Inferior parietal cortex (tissue), 1 donor: Measurements from ENCODE around the gene EFCAB11.

ENCODE experiments used
- DNase-seq: peaks from one replicate; pipeline ENCODE4 v3.0.0-alpha.2; 2016; ENCODE audit errors: extremely low spot score

Gene EFCAB11

DNA sequence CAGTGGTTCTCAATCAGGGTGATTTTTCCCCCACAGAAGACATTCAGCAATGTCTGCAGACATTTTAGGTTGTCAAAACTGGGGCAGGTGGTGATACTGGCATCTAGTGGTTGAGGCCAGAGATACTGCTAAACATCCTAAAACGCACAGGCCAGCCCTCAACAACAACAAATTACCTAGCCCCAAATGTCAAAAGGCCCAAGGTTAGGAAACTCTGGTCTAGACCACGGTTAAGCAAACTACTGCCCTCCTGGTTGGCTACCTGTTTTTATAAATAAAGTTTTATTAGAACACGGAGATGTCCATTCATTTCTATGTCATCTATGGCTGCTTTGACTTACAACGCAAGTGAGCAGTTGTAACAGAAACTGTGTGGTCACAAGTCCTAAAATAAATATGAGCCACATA lies 186.7 kb downstream of the EFCAB11 start:
- no peak for DNase-seq

DNA sequence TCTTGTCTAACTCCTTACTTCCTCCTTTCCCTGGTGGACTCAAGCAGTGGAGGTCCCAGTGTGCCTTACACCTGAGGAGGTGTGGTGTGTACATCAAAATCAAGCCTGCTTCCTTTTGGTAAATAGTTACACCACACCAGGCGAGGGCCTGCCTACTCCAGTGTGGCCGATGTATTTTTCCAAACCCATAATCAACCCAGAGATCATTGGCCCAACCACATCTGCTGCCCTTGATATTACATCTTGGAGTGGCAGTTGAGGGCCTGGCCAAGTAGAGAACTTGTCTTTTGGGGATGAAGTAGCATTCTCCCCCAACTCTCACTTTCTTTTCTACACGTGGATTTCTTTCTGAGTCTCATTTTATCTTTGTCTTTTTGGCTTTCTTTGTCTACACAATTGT lies 187.4 kb downstream of the EFCAB11 start:
- DNase-seq = no peak

DNA sequence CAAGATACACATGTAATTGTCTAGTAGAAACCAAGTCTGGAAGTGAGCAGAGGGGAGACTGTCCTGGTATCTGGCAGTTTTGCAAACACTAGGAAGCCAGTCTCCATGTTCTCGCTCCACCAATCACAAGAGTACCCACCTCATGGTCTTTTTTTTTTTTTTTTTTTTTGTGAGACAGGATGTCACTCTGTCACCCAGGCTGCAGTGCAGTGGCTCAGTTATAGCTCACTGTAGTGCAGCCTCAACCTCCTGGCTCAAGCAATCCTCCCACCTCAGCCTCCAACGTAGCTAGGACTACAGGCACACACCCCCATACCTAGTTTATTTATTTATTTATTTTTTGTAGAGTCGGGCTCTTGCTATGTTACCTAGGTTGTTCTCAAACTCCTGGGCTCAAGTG lies 189.2 kb downstream of the EFCAB11 start:
- DNase-seq = no peak

DNA sequence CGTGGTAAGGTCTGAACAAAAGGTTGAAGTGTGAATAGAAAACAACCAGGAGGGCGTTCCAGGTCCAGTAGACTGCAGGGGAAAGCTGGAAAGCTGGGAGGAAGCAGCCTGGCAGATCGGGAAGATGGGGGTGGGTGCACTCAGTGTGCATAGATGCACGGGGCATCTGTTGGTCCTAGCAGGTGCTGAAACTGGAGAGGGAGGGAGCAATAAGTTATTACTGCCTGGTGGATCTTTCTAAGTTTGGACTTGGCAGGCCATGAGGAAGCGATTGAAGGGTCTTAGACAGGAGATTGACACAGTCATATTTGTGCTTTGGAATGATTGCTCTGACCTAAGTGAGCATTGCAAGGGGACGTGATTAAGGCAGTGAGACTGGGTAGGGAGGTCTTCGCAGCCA lies 194.4 kb downstream of the EFCAB11 start:
- no peak for DNase-seq

DNA sequence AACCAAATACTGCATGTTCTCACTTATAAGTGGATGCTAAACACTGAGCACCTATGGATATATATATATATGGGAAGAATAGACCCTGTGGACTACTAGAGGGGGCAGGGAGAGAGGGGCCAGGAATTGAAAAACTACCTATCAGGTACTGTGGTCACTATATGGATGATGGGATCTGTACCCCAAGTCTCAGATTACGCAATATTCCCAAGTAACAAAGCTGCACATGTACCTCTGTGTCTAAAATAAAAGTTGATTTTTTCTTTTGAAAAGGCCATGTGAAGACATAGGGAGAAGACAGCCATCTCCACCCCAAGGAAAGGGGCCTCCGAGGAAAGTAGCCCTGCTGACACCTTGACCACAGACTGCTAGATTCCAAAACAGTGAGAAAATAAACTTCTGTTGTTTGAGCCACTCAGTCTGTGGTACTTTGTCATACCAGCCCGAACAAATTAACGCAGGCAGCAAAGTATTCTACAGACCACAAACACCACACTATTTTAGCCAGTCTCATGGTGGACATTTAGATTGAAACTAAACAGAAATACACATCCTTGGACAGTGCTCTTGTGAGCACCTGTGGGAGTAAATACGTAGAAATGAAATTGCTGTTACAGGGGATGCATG lies 197.1 kb downstream of the EFCAB11 start:
- DNase-seq = no peak

DNA sequence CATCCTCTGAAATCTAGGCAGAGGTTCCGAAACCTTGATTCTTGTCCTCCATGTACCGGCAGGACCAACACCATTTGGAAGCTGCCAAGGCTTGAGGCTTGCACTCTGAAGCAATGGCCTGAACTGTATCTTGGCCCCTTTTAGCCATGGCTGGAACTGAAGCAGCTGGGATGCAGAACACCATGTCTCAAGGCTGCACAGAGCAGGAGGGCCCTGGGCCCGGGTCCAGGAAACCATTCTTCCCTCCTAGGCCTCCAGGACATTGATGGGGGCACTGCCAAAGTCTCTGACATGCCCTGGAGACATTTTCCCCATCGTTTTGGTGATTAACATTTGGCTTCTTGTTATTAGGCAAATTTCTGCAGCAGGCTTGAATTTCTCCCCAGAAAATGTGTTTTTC lies 198.7 kb downstream of the EFCAB11 start:
- DNase-seq = no peak

DNA sequence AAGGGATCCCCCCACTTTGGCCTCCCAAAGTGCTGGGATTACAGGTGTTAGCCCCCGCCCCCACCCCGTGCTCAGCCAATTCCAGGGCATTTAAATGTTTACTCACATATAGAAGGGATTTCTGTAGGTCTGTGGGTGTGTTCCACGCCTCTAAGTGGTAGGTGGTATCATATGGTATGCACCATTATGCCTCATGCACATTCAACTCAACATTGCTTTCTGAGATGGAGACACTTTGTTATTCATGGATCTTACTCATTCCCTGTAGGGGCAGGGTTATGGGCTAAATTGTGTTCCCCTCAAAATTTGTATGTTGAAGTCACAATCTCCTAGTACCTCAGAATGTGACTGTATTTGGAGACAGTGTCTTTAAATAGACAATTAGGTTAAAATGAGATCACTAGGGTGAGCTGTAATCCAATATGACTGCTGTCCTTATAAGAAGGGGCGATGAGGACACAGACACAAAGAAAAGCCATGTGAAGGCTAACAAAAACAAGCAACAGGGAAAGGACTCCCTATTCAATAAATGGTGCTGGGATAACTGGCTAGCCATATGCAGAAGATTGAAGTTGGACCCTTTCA lies 200.6 kb downstream of the EFCAB11 start:
- DNase-seq = no peak

DNA sequence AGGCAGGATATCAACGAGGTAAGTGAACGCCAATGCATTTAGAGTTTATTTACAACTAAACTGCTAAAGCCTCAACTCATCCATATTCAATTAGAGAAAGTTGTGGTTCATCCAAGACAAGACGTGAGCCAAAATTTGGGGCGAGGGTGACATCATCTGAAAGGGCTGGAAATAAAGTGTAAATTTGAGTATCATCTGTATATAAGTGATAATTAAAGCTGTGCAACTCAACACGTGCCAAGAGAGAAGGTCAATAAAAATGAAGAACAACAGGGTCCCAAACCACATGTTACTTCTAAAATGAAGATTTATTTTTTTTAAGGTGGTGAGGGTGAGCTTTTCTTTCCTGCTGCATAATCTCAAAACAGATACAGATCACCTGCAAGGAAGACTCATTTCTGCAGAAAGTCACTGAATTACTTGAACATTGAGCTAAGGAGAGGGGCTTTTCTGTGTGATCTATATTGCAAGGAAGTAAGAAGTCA lies 203.6 kb downstream of the EFCAB11 start:
- no peak for DNase-seq

DNA sequence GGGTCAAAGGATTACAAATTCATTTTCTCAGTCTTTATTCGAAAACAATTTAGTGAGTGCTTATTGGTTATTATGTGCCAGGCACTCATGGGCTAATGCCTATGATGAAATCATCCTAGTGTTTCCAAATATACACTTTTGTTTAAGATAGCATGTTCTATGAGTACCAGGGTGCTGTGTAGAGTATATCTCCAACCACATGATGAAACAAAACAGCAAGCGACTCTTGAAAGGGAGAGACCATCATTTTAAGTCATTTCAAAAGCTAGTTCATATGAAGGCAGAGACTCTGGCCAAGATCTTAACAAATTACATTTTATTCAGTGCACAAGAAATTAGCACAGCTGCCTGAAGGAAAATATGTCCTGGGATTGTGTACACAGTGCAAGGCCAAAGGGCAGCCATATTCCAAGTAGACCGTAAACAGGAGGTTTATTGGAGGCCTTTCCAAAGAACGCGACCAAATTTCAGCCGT lies 204.2 kb downstream of the EFCAB11 start:
- no peak for DNase-seq

DNA sequence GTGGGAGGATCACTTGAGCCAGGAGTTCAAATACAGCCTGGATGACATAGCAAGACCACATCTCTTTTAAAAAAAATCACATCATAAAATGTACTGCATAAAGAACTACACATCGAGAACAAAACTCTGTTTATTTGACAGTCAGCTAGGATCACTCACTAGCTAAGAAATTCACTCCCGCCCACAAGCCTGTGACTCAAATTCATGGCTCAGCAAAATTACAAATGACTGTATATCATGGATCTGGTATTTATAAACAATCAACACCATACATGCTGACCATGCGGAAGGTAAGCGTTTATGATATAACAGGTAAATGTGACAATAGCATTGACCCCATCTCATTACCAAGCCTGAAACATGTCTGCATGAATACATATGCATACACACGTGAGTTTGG lies 206.5 kb downstream of the EFCAB11 start:
- DNase-seq = no peak

DNA sequence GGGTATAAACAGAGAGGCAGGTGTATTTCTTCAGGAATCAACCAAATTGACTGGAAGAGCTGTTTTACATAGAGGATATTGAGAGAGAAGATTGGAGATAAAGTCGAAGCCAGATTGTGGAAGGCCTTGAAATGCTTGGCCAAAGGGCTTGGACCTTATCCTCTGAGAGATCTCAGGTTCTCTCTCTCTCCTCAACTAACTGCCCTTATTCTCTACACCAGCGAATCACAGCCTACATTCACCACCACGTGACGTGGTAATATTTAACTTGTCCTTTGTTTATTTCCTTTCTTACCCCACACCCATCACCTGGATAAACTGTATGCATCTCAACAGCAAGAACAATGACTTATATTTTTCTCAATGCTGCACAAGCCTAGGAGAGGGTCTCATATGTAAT lies 207.4 kb downstream of the EFCAB11 start:
- no peak for DNase-seq

DNA sequence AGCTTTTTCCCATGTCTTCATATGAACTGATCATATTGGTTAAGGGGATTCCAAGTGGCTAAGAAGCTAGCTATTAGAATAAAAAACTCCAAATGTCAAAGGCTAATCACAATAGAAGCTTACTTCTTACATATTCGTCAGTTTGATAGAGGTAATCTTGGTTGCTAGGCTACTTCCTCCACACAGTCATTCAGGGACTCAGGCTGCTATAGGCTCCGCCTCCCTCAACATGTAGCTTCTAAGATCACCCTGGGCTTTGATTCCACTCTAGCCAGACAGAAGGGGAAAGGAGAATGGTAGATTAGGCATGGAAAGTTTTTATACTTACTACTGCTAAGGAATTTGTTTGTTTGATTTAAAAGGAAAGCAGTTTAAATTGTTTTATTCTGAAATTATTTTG lies 207.9 kb downstream of the EFCAB11 start:
- DNase-seq = no peak

DNA sequence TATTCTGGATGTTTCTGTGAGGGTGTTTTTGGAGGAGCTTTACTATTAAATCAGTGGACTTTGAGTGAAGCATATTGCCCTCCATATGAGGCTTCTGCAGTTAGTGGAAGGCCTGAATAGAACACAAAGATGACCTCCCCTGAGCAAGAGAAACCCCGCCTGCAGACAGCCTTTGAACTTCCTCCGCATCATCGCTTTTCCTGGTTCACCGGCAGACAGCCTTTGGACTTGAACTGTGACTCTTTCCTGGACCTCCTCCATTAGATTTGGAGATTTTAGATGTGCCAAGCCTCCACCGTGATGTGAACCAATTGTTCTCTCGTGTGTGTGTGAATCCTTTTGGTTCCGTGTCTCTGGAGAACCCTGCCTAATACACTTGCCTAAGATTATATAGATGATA lies 208.4 kb downstream of the EFCAB11 start:
- no peak for DNase-seq
